IMR-90 (cell line): ENCODE measurements around the gene PKNOX1. TPM values are rescaled to one million over a fixed set of nuclear protein-coding genes. Genes with fewer than 3 reads are reported as not detected.

Experiments used
- ATAC-seq: fragments of 200-7000 bp; cut with Tn5 transposase; 2 replicates; pipeline ENCODE4 v1.9.1; 2020; ENCODE audit warnings: low read depth, mild to moderate bottlenecking, moderate library complexity
- BruUV-seq: library from RNA; stranded (reverse); fragments of 400-500 nt; replicated peaks from 2 replicates; lab custom pipeline; 2021; lab: Mats Ljungman, UMichigan
- CTCF ChIA-PET: fragments of 300-600 bp; formaldehyde crosslinking; extraction: SDS; loops from one replicate; lab custom pipeline; 2021; ENCODE audit warnings: antibody characterized with exemption; lab: Yijun Ruan, JAX
- POLR2A ChIA-PET: fragments of 300-600 bp; sonication (Branson Sonifier 250); formaldehyde crosslinking; loops from one replicate; lab custom pipeline; 2022; ENCODE audit warnings: antibody characterized with exemption; ENCODE audit not compliant: unreplicated experiment; lab: Charles Lee
- DNase-seq: peaks from one replicate; pipeline ENCODE4 v3.0.0; 2013
- H2AFZ ChIP-seq: replicated peaks from 2 replicates; pipeline ENCODE3; 2013; ENCODE audit warnings: low read length, mild to moderate bottlenecking; ENCODE audit not compliant: poor library complexity
- H2AK5ac ChIP-seq: 2 replicates; pipeline ENCODE4 v1.6.1; 2013; ENCODE audit warnings: low read depth, low read length, inconsistent platforms
- H2AK9ac ChIP-seq: replicated peaks from 2 replicates; pipeline ENCODE3; 2013; ENCODE audit warnings: mild to moderate bottlenecking, low read depth, low read length, moderate library complexity; ENCODE audit not compliant: poor library complexity
- H2BK120ac ChIP-seq: 2 replicates; pipeline ENCODE4 v1.6.1; 2013; ENCODE audit warnings: low read depth, low read length, inconsistent platforms
- H2BK15ac ChIP-seq: 3 replicates; pipeline ENCODE4 v1.6.1; 2013; ENCODE audit warnings: low read depth, low read length, inconsistent platforms
- H2BK20ac ChIP-seq: 2 replicates; pipeline ENCODE4 v1.6.1; 2013; ENCODE audit warnings: low read depth, mild to moderate bottlenecking, inconsistent platforms, low read length, moderate library complexity
- H2BK5ac ChIP-seq: 2 replicates; pipeline ENCODE4 v1.6.1; 2013; ENCODE audit warnings: mild to moderate bottlenecking, low read depth, low read length, inconsistent platforms; ENCODE audit not compliant: poor library complexity, severe bottlenecking
- H3K14ac ChIP-seq: replicated peaks from 2 replicates; pipeline ENCODE4 v1.6.1; 2013; ENCODE audit warnings: low read depth, low read length, inconsistent platforms
- H3K18ac ChIP-seq: 2 replicates; pipeline ENCODE4 v1.6.1; 2013; ENCODE audit warnings: low read depth, low read length, control low read depth
- H3K23ac ChIP-seq: 2 replicates; pipeline ENCODE4 v1.6.1; 2013; ENCODE audit warnings: low read depth, low read length, inconsistent platforms
- H3K27ac ChIP-seq: 2 replicates; pipeline ENCODE4 v1.5.1; 2013; ENCODE audit warnings: mild to moderate bottlenecking, control low read depth, low read length; ENCODE audit not compliant: insufficient read depth
- H3K27me3 ChIP-seq: 2 replicates; pipeline ENCODE4 v1.6.1; 2013; ENCODE audit warnings: low read length; ENCODE audit not compliant: control insufficient read depth, insufficient read depth
- H3K36me3 ChIP-seq: 2 replicates; pipeline ENCODE4 v1.6.1; 2013; ENCODE audit warnings: low read length, mixed read lengths; ENCODE audit not compliant: control insufficient read depth, insufficient read depth
- H3K4ac ChIP-seq: 2 replicates; pipeline ENCODE4 v1.6.1; 2013; ENCODE audit warnings: low read depth, low read length, inconsistent platforms
- H3K4me1 ChIP-seq: 2 replicates; pipeline ENCODE4 v1.6.1; 2013; ENCODE audit warnings: low read length, mixed read lengths; ENCODE audit not compliant: control insufficient read depth, insufficient read depth
- H3K4me2 ChIP-seq: 2 replicates; pipeline ENCODE4 v1.6.1; 2013; ENCODE audit warnings: low read depth, mild to moderate bottlenecking, control low read depth, low read length, moderate library complexity
- H3K4me3 ChIP-seq: 2 replicates; pipeline ENCODE4 v1.5.1; 2013; ENCODE audit warnings: low read depth, mild to moderate bottlenecking, control low read depth, low read length, moderate library complexity; ENCODE audit not compliant: insufficient read depth
- H3K56ac ChIP-seq: 2 replicates; pipeline ENCODE4 v1.6.1; 2013; ENCODE audit warnings: low read length, inconsistent platforms; ENCODE audit not compliant: insufficient read depth; ENCODE audit errors: extremely low read depth
- H3K79me1 ChIP-seq, 2 experiments: 2 replicates each; pipeline ENCODE4 v1.6.1; 2013; ENCODE audit warnings: low read length in 2 of 2, inconsistent platforms in 1 of 2, low read depth in 1 of 2
- H3K9ac ChIP-seq: 2 replicates; pipeline ENCODE4 v1.6.1; 2013; ENCODE audit warnings: low read depth, low read length, control low read depth
- H3K9me1 ChIP-seq: 2 replicates; pipeline ENCODE4 v1.6.1; 2013; ENCODE audit warnings: low read length, inconsistent platforms; ENCODE audit not compliant: insufficient read depth
- H3K9me3 ChIP-seq: 2 replicates; pipeline ENCODE4 v1.6.1; 2013; ENCODE audit warnings: low read length; ENCODE audit not compliant: control insufficient read depth, insufficient read depth
- H4K20me1 ChIP-seq: 2 replicates; pipeline ENCODE4 v1.6.1; 2013; ENCODE audit warnings: low read length, inconsistent platforms; ENCODE audit not compliant: insufficient read depth
- H4K5ac ChIP-seq: 2 replicates; pipeline ENCODE4 v1.6.1; 2013; ENCODE audit warnings: mild to moderate bottlenecking, low read depth, low read length, control low read depth
- H4K8ac ChIP-seq, 2 experiments: 2 replicates each; pipeline ENCODE4 v1.6.1; 2013; ENCODE audit warnings: low read depth in 2 of 2, low read length in 2 of 2, control low read depth in 1 of 2, inconsistent platforms in 1 of 2
- H4K91ac ChIP-seq: 2 replicates; pipeline ENCODE4 v1.6.1; 2013; ENCODE audit warnings: low read depth, low read length, inconsistent platforms; ENCODE audit not compliant: insufficient read depth
- BHLHE40 ChIP-seq: fragments of 150-350 bp; IDR thresholded peaks from 2 replicates; pipeline ENCODE4 v1.6.1; 2016; ENCODE audit warnings: mild to moderate bottlenecking, low read depth, low read length
- CEBPB ChIP-seq: IDR thresholded peaks from 2 replicates; pipeline ENCODE4 v1.6.1; 2012; ENCODE audit warnings: low read depth, low read length, improper control_type of control experiment
- CHD1 ChIP-seq: IDR thresholded peaks from 2 replicates; pipeline ENCODE4 v1.6.1; 2012; ENCODE audit warnings: low read depth, low read length, improper control_type of control experiment
- CTCF ChIP-seq: conservative IDR thresholded peaks from 2 replicates; pipeline ENCODE4 v1.5.1; 2012; ENCODE audit warnings: mild to moderate bottlenecking, low read depth, low read length, improper control_type of control experiment
- ELK1 ChIP-seq: fragments of 150-350 bp; IDR thresholded peaks from 2 replicates; pipeline ENCODE4 v1.6.1; 2016; ENCODE audit warnings: low read depth, mild to moderate bottlenecking, low read length, moderate library complexity, borderline replicate concordance
- FOS ChIP-seq: fragments of 150-350 bp; IDR thresholded peaks from 2 replicates; pipeline ENCODE4 v1.6.1; 2016; ENCODE audit warnings: low read depth, low read length
- MAFK ChIP-seq: IDR thresholded peaks from 2 replicates; pipeline ENCODE4 v1.6.1; 2012; ENCODE audit warnings: low read depth, low read length, improper control_type of control experiment
- MAZ ChIP-seq: IDR thresholded peaks from 2 replicates; pipeline ENCODE4 v1.6.1; 2012; ENCODE audit warnings: low read depth, mild to moderate bottlenecking, low read length, improper control_type of control experiment, moderate library complexity, borderline replicate concordance
- MXI1 ChIP-seq: IDR thresholded peaks from 2 replicates; pipeline ENCODE4 v1.6.1; 2012; ENCODE audit warnings: low read depth, mild to moderate bottlenecking, low read length, moderate library complexity, borderline replicate concordance
- NFE2L2 ChIP-seq: fragments of 150-350 bp; IDR thresholded peaks from 2 replicates; pipeline ENCODE4 v1.6.1; 2016; ENCODE audit warnings: low read depth, mild to moderate bottlenecking, low read length
- POLR2A ChIP-seq: IDR thresholded peaks from 2 replicates; pipeline ENCODE4 v1.6.1; 2012; ENCODE audit warnings: mild to moderate bottlenecking, low read depth, low read length
- RAD21 ChIP-seq: IDR thresholded peaks from 2 replicates; pipeline ENCODE4 v1.6.1; 2012; ENCODE audit warnings: low read length, improper control_type of control experiment
- RCOR1 ChIP-seq: IDR thresholded peaks from 2 replicates; pipeline ENCODE4 v1.6.1; 2012; ENCODE audit warnings: mild to moderate bottlenecking, low read length, improper control_type of control experiment; ENCODE audit not compliant: insufficient replicate concordance
- RFX5 ChIP-seq: IDR thresholded peaks from 2 replicates; pipeline ENCODE4 v1.8.0; 2012; ENCODE audit warnings: low read depth, mild to moderate bottlenecking, low read length, moderate library complexity
- SMC3 ChIP-seq: fragments of 150-350 bp; IDR thresholded peaks from 2 replicates; pipeline ENCODE4 v1.6.1; 2016; ENCODE audit warnings: low read depth, mild to moderate bottlenecking, antibody characterized with exemption, low read length, moderate library complexity
- USF2 ChIP-seq: fragments of 150-350 bp; IDR thresholded peaks from 2 replicates; pipeline ENCODE4 v1.6.1; 2017; ENCODE audit warnings: mild to moderate bottlenecking, antibody characterized with exemption, low read length, low read depth
- whole genome bisulfite sequencing, 2 experiments: methylation state at CpG; one replicate each; pipeline versions ENCODE4 v1.1.5 to v1.1.7; 2013; ENCODE audit warnings: missing lambda C conversion rate in 2 of 2; ENCODE audit not compliant: insufficient read length in 1 of 2; ENCODE audit errors: extremely low coverage in 2 of 2; 5-methylcytosine and 5-hydroxymethylcytosine counted together
- dilution Hi-C: fragments of 300-500 bp; cut with HindIII; formaldehyde crosslinking; loops from one replicate; pipeline ENCODE4 v1.14.3; 2018; ENCODE audit warnings: low sequenced_read_pairs; ENCODE audit not compliant: unreplicated experiment
- in situ Hi-C: fragments of 300-500 bp; cut with MboI; formaldehyde crosslinking; loops from 3 replicates; pipeline ENCODE4 v1.14.3; 2019; ENCODE audit warnings: low sequenced_read_pairs, inconsistent platforms, mixed read lengths
- intact Hi-C: fragments of 100-400 bp; cut with micrococcal nuclease; formaldehyde crosslinking; loops from 2 replicates; pipeline ENCODE4 v1.10.0; 2022
- polyA plus RNA-seq, 3 experiments: library from polyadenylated mRNA; depleted of rRNA; stranded (reverse); fragments of >200 nt; gene quantifications; 2 replicates each; pipeline ENCODE4 v1.2.3, GENCODE V29; 2012; ENCODE audit warnings: low replicate concordance in 1 of 3
- total RNA-seq: library from RNA; depleted of rRNA; stranded (reverse); fragments of >200 nt; gene quantifications from 2 replicates; pipeline ENCODE4 v1.2.3, GENCODE V29; 2012

The PKNOX1 gene
- total and polyA plus RNA-seq, 2 of the 4 experiments (the other 2 are of a cell fraction), result 35.0 to 61.0 TPM

- Histone ChIP-seq H3K18ac (no peak overlapping the region), H3K56ac (no peak overlapping the region), H3K4me2 (no peak overlapping the region), H3K9me1 (peaks cover 6% of the 10 kb centered on the region), H2BK15ac (no peak overlapping the region), H3K9me3 (no peaks in the 10 kb centered on the region), H3K14ac (no peak overlapping the region), H4K20me1 (no peaks in the 10 kb centered on the region), H4K91ac (no peak overlapping the region), H3K4ac (no peak overlapping the region), H3K4me1 (no peaks in the 10 kb centered on the region), H2BK20ac (no peak overlapping the region), H2AK9ac (no peak overlapping the region), H2AK5ac (no peak overlapping the region), H3K4me3 (no peak overlapping the region), H3K36me3 (peaks cover 17% of the 10 kb centered on the region), H3K27me3 (no peaks in the 10 kb centered on the region), H3K27ac (no peak overlapping the region), H3K9ac (no peak overlapping the region), H2AFZ (no peak overlapping the region), H3K23ac (no peak overlapping the region), H3K79me1 (peaks cover 0 to 9% of the 10 kb centered on the region in 2 experiments; a peak in 1 of 4 replicates), H2BK5ac (no peak overlapping the region), H4K5ac (no peak overlapping the region), H4K8ac (no peak overlapping the region), H2BK120ac (no peak overlapping the region)
- ATAC-seq (no peak), DNase-seq (no peak)
- no CpG with 5 or more reads among the region's 5 CpGs for WGBS, 2 experiments
- CTCF ChIA-PET, result interaction anchor here (0.8 kb wide), 1 partner anchor 11 kb away, joined by 3 read pairs; no protein-coding TSS in a partner anchor
- in situ Hi-C loops (no loop called here), dilution Hi-C loops (no loop called here), intact Hi-C loops (no loop called here)
- POLR2A ChIA-PET, result no interaction called here
- no peak for TF ChIP-seq NFE2L2
- no peak for TF ChIP-seq CEBPB
- TF ChIP-seq USF2, result no peak
- no peak for TF ChIP-seq ELK1
- no peak for TF ChIP-seq MAFK
- TF ChIP-seq RCOR1, result no peak
- TF ChIP-seq CTCF, result no peak
- TF ChIP-seq POLR2A, result no peak
- TF ChIP-seq RAD21, result no peak
- no peak for TF ChIP-seq MAZ
- no peak for TF ChIP-seq FOS
- no peak for TF ChIP-seq RFX5
- TF ChIP-seq CHD1, result no peak
- no peak for TF ChIP-seq SMC3
- TF ChIP-seq MXI1, result no peak
- no peak for TF ChIP-seq BHLHE40
- no TSS peak for BruUV-seq
Measured at GRCh38 chr21:43034826-43035225, 60.5 kb downstream of the PKNOX1 start.
